Liver (tissue), 9 donors: Measurements from ENCODE around the gene GPD2. TPM values are rescaled to one million over a fixed set of nuclear protein-coding genes. Genes with fewer than 3 reads are reported as not detected.

ENCODE experiments used
- DNase-seq: peaks from one replicate; pipeline ENCODE4 v3.0.0-alpha.2; 2017; ENCODE audit warnings: low spot score
- H3K27ac ChIP-seq, 2 donors: one replicate each; pipeline ENCODE4 v1.7.0; 2013; ENCODE audit warnings: inconsistent platforms in 2 of 2, low read length in 2 of 2, control low read depth in 1 of 2, low read depth in 1 of 2, mild to moderate bottlenecking in 1 of 2
- H3K27me3 ChIP-seq, 4 donors: one replicate each; pipeline versions ENCODE4 v1.6.1 to v1.7.0; 2013; ENCODE audit warnings: low read length in 3 of 4, inconsistent platforms in 1 of 4, mild to moderate bottlenecking in 1 of 4, moderate library complexity in 1 of 4; ENCODE audit not compliant: control insufficient read depth in 4 of 4, insufficient read depth in 4 of 4
- H3K36me3 ChIP-seq, 4 donors: one replicate each; pipeline versions ENCODE4 v1.6.1 to v1.7.0; 2013; ENCODE audit warnings: low read length in 3 of 4, mild to moderate bottlenecking in 3 of 4, low read depth in 1 of 4, moderate library complexity in 1 of 4; ENCODE audit not compliant: control insufficient read depth in 4 of 4, insufficient read depth in 3 of 4
- H3K4me1 ChIP-seq, 4 donors: one replicate each; pipeline versions ENCODE4 v1.6.1 to v1.7.0; 2013; ENCODE audit warnings: low read length in 3 of 4, mild to moderate bottlenecking in 3 of 4, moderate library complexity in 1 of 4; ENCODE audit not compliant: control insufficient read depth in 4 of 4, insufficient read depth in 4 of 4
- H3K4me3 ChIP-seq, 3 donors: one replicate each; pipeline versions ENCODE4 v1.6.1 to v1.7.0; 2013; ENCODE audit warnings: low read length in 3 of 3, control low read depth in 1 of 3, low read depth in 1 of 3, mild to moderate bottlenecking in 1 of 3
- H3K9ac ChIP-seq, 2 donors: one replicate each; pipeline ENCODE4 v1.7.0; 2013; ENCODE audit warnings: low read length in 2 of 2, mild to moderate bottlenecking in 2 of 2, moderate library complexity in 2 of 2, control low read depth in 1 of 2, low read depth in 1 of 2
- H3K9me3 ChIP-seq, 4 donors: one replicate each; pipeline versions ENCODE4 v1.6.1 to v1.7.0; 2013; ENCODE audit warnings: low read length in 3 of 4; ENCODE audit not compliant: control insufficient read depth in 4 of 4
- EGR1 ChIP-seq, 2 donors: IDR thresholded peaks; 2 replicates each; pipeline ENCODE4 v1.6.1; 2016 to 2018; ENCODE audit warnings: antibody characterized with exemption in 2 of 2, low read depth in 2 of 2
- FOXA1 ChIP-seq: IDR thresholded peaks from 2 replicates; pipeline ENCODE4 v1.6.1; 2016; ENCODE audit warnings: antibody characterized with exemption
- FOXA2 ChIP-seq: IDR thresholded peaks from 2 replicates; pipeline ENCODE4 v1.6.1; 2016; ENCODE audit warnings: antibody characterized with exemption
- GABPA ChIP-seq, 2 donors: IDR thresholded peaks in 1 of 2; conservative IDR thresholded peaks in 1 of 2; 2 replicates each; pipeline ENCODE4 v1.6.1; 2016; ENCODE audit warnings: antibody characterized with exemption in 2 of 2, mild to moderate bottlenecking in 1 of 2, moderate library complexity in 1 of 2
- HNF4A ChIP-seq, 2 donors: conservative IDR thresholded peaks; 2 replicates each; pipeline ENCODE4 v1.6.1; 2016; ENCODE audit warnings: antibody characterized with exemption in 2 of 2, mild to moderate bottlenecking in 2 of 2
- HNF4G ChIP-seq: IDR thresholded peaks from 2 replicates; pipeline ENCODE4 v1.6.1; 2016; ENCODE audit warnings: antibody characterized with exemption
- JUND ChIP-seq, 2 donors: IDR thresholded peaks; 2 replicates each; pipeline ENCODE4 v1.6.1; 2016; ENCODE audit warnings: antibody characterized with exemption in 2 of 2
- NR2F2 ChIP-seq: IDR thresholded peaks from 2 replicates; pipeline ENCODE4 v1.6.1; 2016; ENCODE audit warnings: antibody characterized with exemption
- RAD21 ChIP-seq, 2 donors: IDR thresholded peaks; 2 replicates each; pipeline ENCODE4 v1.6.1; 2016; ENCODE audit warnings: antibody characterized with exemption in 2 of 2, mild to moderate bottlenecking in 2 of 2
- RXRA ChIP-seq, 2 donors: IDR thresholded peaks; 2 replicates each; pipeline ENCODE4 v1.6.1; 2017 to 2018; ENCODE audit warnings: antibody characterized with exemption in 2 of 2, mild to moderate bottlenecking in 1 of 2
- SP1 ChIP-seq: IDR thresholded peaks from 2 replicates; pipeline ENCODE4 v1.6.1; 2018; ENCODE audit warnings: antibody characterized with exemption, mild to moderate bottlenecking
- TAF1 ChIP-seq: conservative IDR thresholded peaks from 2 replicates; pipeline ENCODE4 v1.6.1; 2016; ENCODE audit warnings: antibody characterized with exemption, mild to moderate bottlenecking
- YY1 ChIP-seq: IDR thresholded peaks from 2 replicates; pipeline ENCODE4 v1.6.1; 2016; ENCODE audit warnings: antibody characterized with exemption, mild to moderate bottlenecking
- WGBS: extraction: QIAGEN DNeasy Blood & Tissue Kit; methylation state at CpG from one replicate; pipeline ENCODE4 v1.1.7; 2013; 5-methylcytosine and 5-hydroxymethylcytosine counted together
- polyA plus RNA-seq, 2 donors: library from polyadenylated mRNA; stranded (reverse) in 1 of 2; unstranded in 1 of 2; fragments of 200-250 nt in 1 of 2; fragments of >200 nt in 1 of 2; fragmentation: Nextera tagmentation in 1 of 2; extraction: Ambion mirVana in 1 of 2; gene quantifications; one replicate each; pipeline versions ENCODE4 v1.2.1 to v1.2.3, GENCODE V29; 2013 to 2015
- total RNA-seq, 2 donors: library from RNA; depleted of rRNA; stranded (reverse); fragments of >200 nt; gene quantifications; one replicate each; pipeline ENCODE4 v1.2.3, GENCODE V29; 2014
- TF ChIP-seq, protein P1 (sequence below): IDR thresholded peaks from 2 replicates; pipeline ENCODE4 v1.6.1; 2016; ENCODE audit warnings: antibody characterized with exemption
- TF ChIP-seq, protein P2 (sequence below): IDR thresholded peaks from 2 replicates; pipeline ENCODE4 v1.6.1; 2016; ENCODE audit warnings: antibody characterized with exemption
- TF ChIP-seq, protein P3 (sequence below): IDR thresholded peaks from 2 replicates; pipeline ENCODE4 v1.6.1; 2016; ENCODE audit warnings: antibody characterized with exemption, mild to moderate bottlenecking
- TF ChIP-seq, protein P4 (sequence below): IDR thresholded peaks from 2 replicates; pipeline ENCODE4 v1.6.1; 2016; ENCODE audit warnings: antibody characterized with exemption
- TF ChIP-seq, protein P5 (sequence below): fragments of 150-350 bp; IDR thresholded peaks from 2 replicates; pipeline ENCODE4 v1.5.1; 2017; ENCODE audit warnings: improper control_type of control experiment, low read depth, low read length; ENCODE audit not compliant: missing input control
- donor health status: healthy.
- donor health status: healthy.
- donor health status: healthy.
- donor health status: healthy.
- donor health status: healthy.

Gene GPD2
- total and polyA plus RNA-seq, 4 donors = 1.4 to 14.3 (median 6.1) TPM

DNA sequence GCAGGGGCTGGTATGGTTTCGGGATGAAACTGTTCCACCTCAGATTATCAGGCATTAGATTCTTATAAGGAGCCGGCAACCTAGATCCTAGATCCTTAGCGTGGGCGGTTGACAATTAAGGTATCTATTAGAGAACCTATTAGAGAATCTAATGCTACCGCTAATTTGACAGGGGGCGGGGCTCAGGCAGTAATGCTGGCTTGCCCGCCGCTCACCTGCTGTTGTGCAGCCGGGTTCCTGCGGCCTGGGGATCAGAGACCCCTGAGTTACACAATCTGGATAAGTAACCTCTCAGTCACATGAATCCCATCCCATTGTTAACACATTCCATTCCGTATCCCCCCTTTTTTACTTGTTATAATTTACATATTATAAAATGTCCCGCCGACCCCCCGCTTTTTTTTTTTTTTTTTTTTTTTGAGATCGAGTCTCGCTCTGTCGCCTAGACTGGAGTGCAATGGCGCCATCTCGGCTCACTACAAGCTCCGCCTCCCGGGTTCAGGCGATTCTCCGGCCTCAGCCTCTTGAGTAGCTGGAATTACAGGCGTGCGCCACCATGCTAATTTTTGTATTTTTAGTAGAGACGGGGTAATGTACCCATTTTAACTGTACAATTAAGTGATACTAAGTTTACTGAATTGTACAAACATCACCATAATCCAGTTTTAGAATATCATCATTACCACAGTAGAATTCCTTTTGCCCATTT, 42.0 kb upstream of the GPD2 start:
- H3K9me3 ChIP-seq = no peaks in the 10 kb centered on the region
- peaks cover 3 to 13% (median 7%) of the 10 kb centered on the region in 4 donors for H3K4me1 ChIP-seq
- H3K27ac ChIP-seq = no peak overlapping the region
- no peak for DNase-seq
- no peak overlapping the region for H3K9ac ChIP-seq
- TF ChIP-seq, protein P1, sequence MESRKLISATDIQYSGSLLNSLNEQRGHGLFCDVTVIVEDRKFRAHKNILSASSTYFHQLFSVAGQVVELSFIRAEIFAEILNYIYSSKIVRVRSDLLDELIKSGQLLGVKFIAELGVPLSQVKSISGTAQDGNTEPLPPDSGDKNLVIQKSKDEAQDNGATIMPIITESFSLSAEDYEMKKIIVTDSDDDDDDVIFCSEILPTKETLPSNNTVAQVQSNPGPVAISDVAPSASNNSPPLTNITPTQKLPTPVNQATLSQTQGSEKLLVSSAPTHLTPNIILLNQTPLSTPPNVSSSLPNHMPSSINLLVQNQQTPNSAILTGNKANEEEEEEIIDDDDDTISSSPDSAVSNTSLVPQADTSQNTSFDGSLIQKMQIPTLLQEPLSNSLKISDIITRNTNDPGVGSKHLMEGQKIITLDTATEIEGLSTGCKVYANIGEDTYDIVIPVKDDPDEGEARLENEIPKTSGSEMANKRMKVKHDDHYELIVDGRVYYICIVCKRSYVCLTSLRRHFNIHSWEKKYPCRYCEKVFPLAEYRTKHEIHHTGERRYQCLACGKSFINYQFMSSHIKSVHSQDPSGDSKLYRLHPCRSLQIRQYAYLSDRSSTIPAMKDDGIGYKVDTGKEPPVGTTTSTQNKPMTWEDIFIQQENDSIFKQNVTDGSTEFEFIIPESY = no peak
- TF ChIP-seq HNF4A (conservative IDR thresholded peaks at IDR 0.05) (no peak), HNF4G (no peak), GABPA (IDR thresholded peaks at IDR 0.05 in 1 of 2, conservative IDR thresholded peaks at IDR 0.05 in 1 of 2) (no peak), SP1 (no peak), FOXA1 (no peak), RAD21 (IDR thresholded peaks at IDR 0.05) (no peak), EGR1 (IDR thresholded peaks at IDR 0.05; ENCODE audit: low read depth in 2 of 2) (no peak), YY1 (no peak), RXRA (IDR thresholded peaks at IDR 0.05) (no peak), NR2F2 (no peak), JUND (IDR thresholded peaks at IDR 0.05) (no peak), FOXA2 (no peak), TAF1 (no peak)
- TF ChIP-seq, protein P2, sequence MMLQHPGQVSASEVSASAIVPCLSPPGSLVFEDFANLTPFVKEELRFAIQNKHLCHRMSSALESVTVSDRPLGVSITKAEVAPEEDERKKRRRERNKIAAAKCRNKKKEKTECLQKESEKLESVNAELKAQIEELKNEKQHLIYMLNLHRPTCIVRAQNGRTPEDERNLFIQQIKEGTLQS = no peak
- TF ChIP-seq, protein P3, sequence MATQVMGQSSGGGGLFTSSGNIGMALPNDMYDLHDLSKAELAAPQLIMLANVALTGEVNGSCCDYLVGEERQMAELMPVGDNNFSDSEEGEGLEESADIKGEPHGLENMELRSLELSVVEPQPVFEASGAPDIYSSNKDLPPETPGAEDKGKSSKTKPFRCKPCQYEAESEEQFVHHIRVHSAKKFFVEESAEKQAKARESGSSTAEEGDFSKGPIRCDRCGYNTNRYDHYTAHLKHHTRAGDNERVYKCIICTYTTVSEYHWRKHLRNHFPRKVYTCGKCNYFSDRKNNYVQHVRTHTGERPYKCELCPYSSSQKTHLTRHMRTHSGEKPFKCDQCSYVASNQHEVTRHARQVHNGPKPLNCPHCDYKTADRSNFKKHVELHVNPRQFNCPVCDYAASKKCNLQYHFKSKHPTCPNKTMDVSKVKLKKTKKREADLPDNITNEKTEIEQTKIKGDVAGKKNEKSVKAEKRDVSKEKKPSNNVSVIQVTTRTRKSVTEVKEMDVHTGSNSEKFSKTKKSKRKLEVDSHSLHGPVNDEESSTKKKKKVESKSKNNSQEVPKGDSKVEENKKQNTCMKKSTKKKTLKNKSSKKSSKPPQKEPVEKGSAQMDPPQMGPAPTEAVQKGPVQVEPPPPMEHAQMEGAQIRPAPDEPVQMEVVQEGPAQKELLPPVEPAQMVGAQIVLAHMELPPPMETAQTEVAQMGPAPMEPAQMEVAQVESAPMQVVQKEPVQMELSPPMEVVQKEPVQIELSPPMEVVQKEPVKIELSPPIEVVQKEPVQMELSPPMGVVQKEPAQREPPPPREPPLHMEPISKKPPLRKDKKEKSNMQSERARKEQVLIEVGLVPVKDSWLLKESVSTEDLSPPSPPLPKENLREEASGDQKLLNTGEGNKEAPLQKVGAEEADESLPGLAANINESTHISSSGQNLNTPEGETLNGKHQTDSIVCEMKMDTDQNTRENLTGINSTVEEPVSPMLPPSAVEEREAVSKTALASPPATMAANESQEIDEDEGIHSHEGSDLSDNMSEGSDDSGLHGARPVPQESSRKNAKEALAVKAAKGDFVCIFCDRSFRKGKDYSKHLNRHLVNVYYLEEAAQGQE = no peak
- TF ChIP-seq, protein P4, sequence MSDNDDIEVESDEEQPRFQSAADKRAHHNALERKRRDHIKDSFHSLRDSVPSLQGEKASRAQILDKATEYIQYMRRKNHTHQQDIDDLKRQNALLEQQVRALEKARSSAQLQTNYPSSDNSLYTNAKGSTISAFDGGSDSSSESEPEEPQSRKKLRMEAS = no peak
- H3K4me3 ChIP-seq = no peak overlapping the region
- no peaks in the 10 kb centered on the region for H3K36me3 ChIP-seq
- H3K27me3 ChIP-seq = no peaks in the 10 kb centered on the region
- WGBS = 91% methylated on average over 26 of the region's 26 CpGs

DNA sequence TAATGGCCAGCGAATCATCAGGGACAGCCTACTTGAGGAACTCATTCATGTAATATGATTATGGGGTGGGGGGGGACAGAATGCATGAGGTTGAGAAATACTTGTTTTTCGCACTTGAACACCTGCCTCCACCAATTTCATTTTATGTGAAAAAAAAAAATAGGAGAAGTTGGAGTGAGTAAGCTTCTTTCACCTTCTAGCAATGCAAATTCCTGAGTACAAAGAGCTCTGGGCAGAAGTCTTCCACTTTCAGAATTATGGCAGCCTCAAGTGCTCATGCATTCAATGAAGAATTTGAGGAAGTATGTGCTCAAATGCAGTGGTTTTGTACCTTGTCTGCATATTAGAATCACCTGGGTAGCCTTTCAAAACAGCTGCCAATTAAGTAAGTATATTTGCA, 40.1 kb upstream of the GPD2 start:
- no peaks in the 10 kb centered on the region for H3K36me3 ChIP-seq
- no peak overlapping the region for H3K27ac ChIP-seq
- no peak for DNase-seq
- no peak overlapping the region for H3K4me3 ChIP-seq
- TF ChIP-seq SP1 = no peak
- TF ChIP-seq FOXA1 = no peak
- TF ChIP-seq, protein P5, sequence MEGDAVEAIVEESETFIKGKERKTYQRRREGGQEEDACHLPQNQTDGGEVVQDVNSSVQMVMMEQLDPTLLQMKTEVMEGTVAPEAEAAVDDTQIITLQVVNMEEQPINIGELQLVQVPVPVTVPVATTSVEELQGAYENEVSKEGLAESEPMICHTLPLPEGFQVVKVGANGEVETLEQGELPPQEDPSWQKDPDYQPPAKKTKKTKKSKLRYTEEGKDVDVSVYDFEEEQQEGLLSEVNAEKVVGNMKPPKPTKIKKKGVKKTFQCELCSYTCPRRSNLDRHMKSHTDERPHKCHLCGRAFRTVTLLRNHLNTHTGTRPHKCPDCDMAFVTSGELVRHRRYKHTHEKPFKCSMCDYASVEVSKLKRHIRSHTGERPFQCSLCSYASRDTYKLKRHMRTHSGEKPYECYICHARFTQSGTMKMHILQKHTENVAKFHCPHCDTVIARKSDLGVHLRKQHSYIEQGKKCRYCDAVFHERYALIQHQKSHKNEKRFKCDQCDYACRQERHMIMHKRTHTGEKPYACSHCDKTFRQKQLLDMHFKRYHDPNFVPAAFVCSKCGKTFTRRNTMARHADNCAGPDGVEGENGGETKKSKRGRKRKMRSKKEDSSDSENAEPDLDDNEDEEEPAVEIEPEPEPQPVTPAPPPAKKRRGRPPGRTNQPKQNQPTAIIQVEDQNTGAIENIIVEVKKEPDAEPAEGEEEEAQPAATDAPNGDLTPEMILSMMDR = no peak
- TF ChIP-seq, protein P2 = no peak
- no peak for TF ChIP-seq EGR1 (IDR thresholded peaks at IDR 0.05; ENCODE audit: low read depth in 2 of 2)
- no peak for TF ChIP-seq HNF4G
- no peak for TF ChIP-seq YY1
- no peak for TF ChIP-seq JUND (IDR thresholded peaks at IDR 0.05)
- TF ChIP-seq, protein P3 = no peak
- TF ChIP-seq TAF1 = no peak
- no peak for TF ChIP-seq FOXA2
- TF ChIP-seq RAD21 (IDR thresholded peaks at IDR 0.05) = no peak
- no peak for TF ChIP-seq HNF4A (conservative IDR thresholded peaks at IDR 0.05)
- no peak for TF ChIP-seq RXRA (IDR thresholded peaks at IDR 0.05)
- TF ChIP-seq GABPA (IDR thresholded peaks at IDR 0.05 in 1 of 2, conservative IDR thresholded peaks at IDR 0.05 in 1 of 2) = no peak
- TF ChIP-seq NR2F2 = no peak
- no peak overlapping the region for H3K9ac ChIP-seq
- H3K27me3 ChIP-seq = no peaks in the 10 kb centered on the region
- H3K4me1 ChIP-seq = peaks cover 9 to 24% (median 13%) of the 10 kb centered on the region in 4 donors
- H3K9me3 ChIP-seq = no peaks in the 10 kb centered on the region
- 89% methylated on average over 2 of the region's 2 CpGs for WGBS
